Keratinocyte (primary cell): ENCODE data around the gene ABO. TPM values are rescaled to one million over a fixed set of nuclear protein-coding genes. Genes with fewer than 3 reads are reported as not detected.

Experiments used
- DNase-seq: peaks from one replicate; pipeline ENCODE4 v3.0.0-alpha.2; 2011; ENCODE audit warnings: low read depth, missing footprints, low spot score
- FAIRE-seq: peaks from 2 replicates; lab custom pipeline; 2011; peaks lifted over from hg19 to GRCh38; lab: Jason Lieb, UNC
- H2AFZ ChIP-seq: 2 replicates; pipeline ENCODE4 v1.6.0; 2012; ENCODE audit warnings: low read length, control low read depth, inconsistent platforms; ENCODE audit not compliant: control insufficient read depth
- H3K27ac ChIP-seq: 2 replicates; pipeline ENCODE4 v1.5.1; 2011; ENCODE audit warnings: low read length; ENCODE audit not compliant: control insufficient read depth, insufficient read depth
- H3K27me3 ChIP-seq: 3 replicates; pipeline ENCODE4 v1.6.0; 2011; ENCODE audit warnings: low read length; ENCODE audit not compliant: control insufficient read depth, insufficient read depth; ENCODE audit errors: extremely low read depth
- H3K36me3 ChIP-seq, 2 experiments: 2 replicates in 1 of 2; 3 replicates in 1 of 2; pipeline ENCODE4 v1.5.1; 2011; ENCODE audit warnings: low read length in 2 of 2, mild to moderate bottlenecking in 1 of 2; ENCODE audit not compliant: control insufficient read depth in 2 of 2, insufficient read depth in 2 of 2; ENCODE audit errors: extremely low read depth in 1 of 2
- H3K4me1 ChIP-seq: 3 replicates; pipeline ENCODE4 v1.5.1; 2011; ENCODE audit warnings: low read length; ENCODE audit not compliant: control insufficient read depth, insufficient read depth; ENCODE audit errors: extremely low read depth
- H3K4me2 ChIP-seq: 3 replicates; pipeline ENCODE4 v1.6.0; 2011; ENCODE audit warnings: low read depth, low read length; ENCODE audit not compliant: control insufficient read depth, insufficient read depth; ENCODE audit errors: extremely low read depth
- H3K4me3 ChIP-seq, 3 experiments: fragments of 200-600 bp in 1 of 3; sonication (generic) in 1 of 3; 2 replicates in 2 of 3; 3 replicates in 1 of 3; pipeline ENCODE4 v1.5.1; 2011 to 2016; ENCODE audit warnings: low read length in 3 of 3, mild to moderate bottlenecking in 3 of 3, control low read depth in 2 of 3, inconsistent platforms in 1 of 3, low read depth in 1 of 3, mixed read lengths in 1 of 3, mixed run types in 1 of 3, moderate library complexity in 1 of 3; ENCODE audit not compliant: control insufficient read depth in 2 of 3, insufficient read depth in 2 of 3; ENCODE audit errors: extremely low read depth in 1 of 3
- H3K79me2 ChIP-seq: 2 replicates; pipeline ENCODE4 v1.6.0; 2012; ENCODE audit warnings: low read length; ENCODE audit not compliant: control insufficient read depth, insufficient read depth
- H3K9ac ChIP-seq: 3 replicates; pipeline ENCODE4 v1.6.0; 2011; ENCODE audit warnings: low read length; ENCODE audit not compliant: control insufficient read depth, insufficient read depth; ENCODE audit errors: extremely low read depth
- H3K9me1 ChIP-seq: 3 replicates; pipeline ENCODE4 v1.6.0; 2011; ENCODE audit warnings: low read length; ENCODE audit not compliant: control insufficient read depth, insufficient read depth; ENCODE audit errors: extremely low read depth
- H3K9me3 ChIP-seq: 2 replicates; pipeline ENCODE4 v1.5.1; 2012; ENCODE audit warnings: low read depth, low read length; ENCODE audit not compliant: control insufficient read depth
- H4K20me1 ChIP-seq: 3 replicates; pipeline ENCODE4 v1.6.0; 2011; ENCODE audit warnings: low read length; ENCODE audit not compliant: control insufficient read depth, insufficient read depth; ENCODE audit errors: extremely low read depth
- CTCF ChIP-seq, 3 experiments: IDR thresholded peaks in 1 of 3; conservative IDR thresholded peaks in 1 of 3; optimal IDR thresholded peaks in 1 of 3; 2 replicates in 2 of 3; 3 replicates in 1 of 3; pipeline versions ENCODE3 to v1.5.1; 2011; ENCODE audit warnings: low read length in 3 of 3, mild to moderate bottlenecking in 3 of 3, moderate library complexity in 2 of 3, control low read depth in 1 of 3, inconsistent platforms in 1 of 3; ENCODE audit not compliant: insufficient read depth in 2 of 3; ENCODE audit errors: extremely low read depth in 1 of 3
- EZH2 ChIP-seq: IDR thresholded peaks from one replicate; pipeline ENCODE4 v1.6.1; 2012; ENCODE audit warnings: inconsistent platforms, mild to moderate bottlenecking, low read length, moderate library complexity
- dilution Hi-C: fragments of 300-500 bp; cut with MboI; formaldehyde crosslinking; loops from one replicate; pipeline ENCODE4 v1.7.0; 2020; ENCODE audit warnings: low sequenced_read_pairs; ENCODE audit not compliant: extremely low pct_ligation_motif_present
- polyA plus RNA-seq, 5 experiments: library from polyadenylated mRNA; depleted of rRNA in 3 of 5; stranded (reverse) in 3 of 5; stranded (forward) in 1 of 5; unstranded in 1 of 5; fragments of >200 nt; gene quantifications; 1 replicate in 1 of 5; 2 replicates in 3 of 5; 3 replicates in 1 of 5; pipeline versions ENCODE4 v1.2.1 to v1.2.3, GENCODE V29; 2011 to 2012; ENCODE audit warnings: missing spikeins in 2 of 5, low read depth in 1 of 5, low replicate concordance in 1 of 5

The ABO gene
- polyA plus RNA-seq, 1 donor (not counting 4 experiments of a cell fraction or from before 2014, with no cell fraction given): not detected

- FAIRE-seq: no peak
- H3K79me2 ChIP-seq: no peaks in the 10 kb centered on the region
These were observed 41.0 kb upstream of the ABO start for GRCh38 chr9:133315997-133316396.

GRCh38 chr9:133309608-133310007 is 34.6 kb upstream of the ABO start:
- dilution Hi-C loops: no loop called here
- Histone ChIP-seq H3K9me1 (no peaks in the 10 kb centered on the region), H3K9ac (no peak overlapping the region), H3K4me1 (no peaks in the 10 kb centered on the region), H3K27ac (no peak overlapping the region), H3K4me3 (no peak overlapping the region), H4K20me1 (no peaks in the 10 kb centered on the region), H3K79me2 (no peaks in the 10 kb centered on the region), H3K9me3 (no peaks in the 10 kb centered on the region), H2AFZ (no peak overlapping the region), H3K4me2 (no peak overlapping the region), H3K27me3 (no peaks in the 10 kb centered on the region), H3K36me3 (no peaks in the 10 kb centered on the region)
- TF ChIP-seq EZH2: no peak
- DNase-seq: no peak
- FAIRE-seq: no peak

More at GRCh38 chr9:133315997-133316396, 41.0 kb upstream of the ABO start:
- dilution Hi-C loops: no loop called here
- Histone ChIP-seq H3K4me2 (no peak overlapping the region), H2AFZ (no peak overlapping the region), H3K9ac (no peak overlapping the region), H3K27me3 (no peaks in the 10 kb centered on the region), H3K4me3 (no peak overlapping the region), H4K20me1 (no peaks in the 10 kb centered on the region), H3K9me3 (no peaks in the 10 kb centered on the region), H3K36me3 (no peaks in the 10 kb centered on the region), H3K27ac (no peak overlapping the region), H3K9me1 (no peaks in the 10 kb centered on the region), H3K4me1 (no peaks in the 10 kb centered on the region)
- TF ChIP-seq CTCF (optimal IDR thresholded peaks at IDR 0.05 in 1 of 3, IDR thresholded peaks at IDR 0.05 in 1 of 3, conservative IDR thresholded peaks at IDR 0.05 in 1 of 3; ENCODE audit: extremely low read depth in 1 of 3, insufficient read depth in 2 of 3, low read length in 3 of 3) (no peak), EZH2 (no peak)
- no peak for DNase-seq

- dilution Hi-C loops: no loop called here
- Histone ChIP-seq H3K9ac (no peak overlapping the region), H3K4me2 (no peak overlapping the region), H3K4me3 (no peak overlapping the region), H3K27ac (no peak overlapping the region), H4K20me1 (no peaks in the 10 kb centered on the region), H3K4me1 (no peaks in the 10 kb centered on the region), H2AFZ (no peak overlapping the region), H3K9me1 (no peaks in the 10 kb centered on the region), H3K27me3 (no peaks in the 10 kb centered on the region), H3K79me2 (no peaks in the 10 kb centered on the region), H3K9me3 (no peaks in the 10 kb centered on the region), H3K36me3 (no peaks in the 10 kb centered on the region)
- DNase-seq (no peak), FAIRE-seq (no peak)
- TF ChIP-seq EZH2 (no peak), CTCF (optimal IDR thresholded peaks at IDR 0.05 in 1 of 3, IDR thresholded peaks at IDR 0.05 in 1 of 3, conservative IDR thresholded peaks at IDR 0.05 in 1 of 3; ENCODE audit: extremely low read depth in 1 of 3, insufficient read depth in 2 of 3, low read length in 3 of 3) (no peak)
These were observed 32.3 kb upstream of the ABO start for GRCh38 chr9:133307301-133307700.
